HEK293T (cell line): ENCODE data around the gene PRKACB.
"Not testable (repeated sequence)": the region's sequence is repeated elsewhere in the genome, so short reads cannot be mapped to it uniquely, and the experiment has no call there.

ENCODE experiments used
- CTCF ChIA-PET: fragments of 350-600 bp; formaldehyde crosslinking; extraction: SDS; loops from one replicate; lab custom pipeline; 2021; ENCODE audit warnings: antibody characterized with exemption, inconsistent platforms; lab: Yijun Ruan, JAX
- POLR2A ChIA-PET: fragments of 350-600 bp; formaldehyde crosslinking; extraction: SDS; loops from one replicate; lab custom pipeline; 2020; ENCODE audit warnings: antibody characterized with exemption, inconsistent platforms; lab: Yijun Ruan, JAX
- DNase-seq: peaks from one replicate; pipeline ENCODE4 v3.0.0; 2012; ENCODE audit warnings: mixed read lengths; ENCODE audit errors: extremely low spot score
- ARNT ChIP-seq: fragments of 450-650 bp; IDR thresholded peaks from 2 replicates; pipeline ENCODE4 v1.6.1; 2017; ENCODE audit warnings: mild to moderate bottlenecking
- BHLHE40 ChIP-seq: fragments of 450-650 bp; IDR thresholded peaks from 2 replicates; pipeline ENCODE4 v1.6.1; 2016; ENCODE audit warnings: mild to moderate bottlenecking, moderate library complexity, borderline replicate concordance
- CTBP1 ChIP-seq: fragments of 450-650 bp; IDR thresholded peaks from 2 replicates; pipeline ENCODE4 v1.6.1; 2016; ENCODE audit warnings: borderline replicate concordance
- ELF4 ChIP-seq: fragments of 450-650 bp; IDR thresholded peaks from 2 replicates; pipeline ENCODE4 v1.6.1; 2017; ENCODE audit warnings: antibody characterized with exemption
- FOXA1 ChIP-seq: fragments of 450-650 bp; IDR thresholded peaks from 2 replicates; pipeline ENCODE4 v1.6.1; 2016; ENCODE audit warnings: mild to moderate bottlenecking
- FOXK2 ChIP-seq: fragments of 450-650 bp; IDR thresholded peaks from 2 replicates; pipeline ENCODE4 v1.6.1; 2016; ENCODE audit warnings: mild to moderate bottlenecking
- FOXM1 ChIP-seq: fragments of 450-650 bp; IDR thresholded peaks from 2 replicates; pipeline ENCODE4 v1.6.1; 2017; ENCODE audit warnings: mild to moderate bottlenecking, borderline replicate concordance
- HDGF ChIP-seq: fragments of 450-650 bp; IDR thresholded peaks from 2 replicates; pipeline ENCODE4 v1.6.1; 2017; ENCODE audit warnings: antibody characterized with exemption, borderline replicate concordance
- L3MBTL2 ChIP-seq: fragments of 450-650 bp; conservative IDR thresholded peaks from 2 replicates; pipeline ENCODE4 v1.6.1; 2016; ENCODE audit warnings: mild to moderate bottlenecking
- LEF1 ChIP-seq: fragments of 450-650 bp; IDR thresholded peaks from 2 replicates; pipeline ENCODE4 v1.6.1; 2017; ENCODE audit warnings: mild to moderate bottlenecking, borderline replicate concordance
- NFRKB ChIP-seq: fragments of 450-650 bp; IDR thresholded peaks from 2 replicates; pipeline ENCODE4 v1.6.1; 2016; ENCODE audit warnings: mild to moderate bottlenecking, moderate library complexity
- PKNOX1 ChIP-seq: fragments of 450-650 bp; IDR thresholded peaks from 2 replicates; pipeline ENCODE4 v1.6.1; 2016
- SP1 ChIP-seq: fragments of 450-650 bp; IDR thresholded peaks from 2 replicates; pipeline ENCODE4 v1.6.1; 2017
- SUZ12 ChIP-seq: fragments of 450-650 bp; IDR thresholded peaks from 2 replicates; pipeline ENCODE4 v1.6.1; 2016; ENCODE audit warnings: mild to moderate bottlenecking
- TARDBP ChIP-seq: fragments of 450-650 bp; IDR thresholded peaks from 2 replicates; pipeline ENCODE4 v1.6.1; 2016
- ZNF384 ChIP-seq: fragments of 450-650 bp; IDR thresholded peaks from 2 replicates; pipeline ENCODE4 v1.6.1; 2016

PRKACB gene

GRCh38 chr1:84143796-84144565, at the start of gene PRKACB:
Gene PRKACB (plus strand): TSS chr1:84144271. CDS start chr1:84144362, 91 bp downstream.
- ChIA-PET CTCF (interaction anchor here (0.5 to 1.0 kb wide), 3 partner anchors 143 to 494 kb away, joined by 3 to 7 read pairs (median 3); no protein-coding TSS in a partner anchor), POLR2A (interaction anchor here (0.6 to 1.0 kb wide), 2 partner anchors 15 to 154 kb away, joined by 3 to 4 read pairs; no protein-coding TSS in a partner anchor)
- TF ChIP-seq HDGF = no peak
- no peak for TF ChIP-seq SP1
- TF ChIP-seq SUZ12 = no peak
- no peak for TF ChIP-seq L3MBTL2
- TF ChIP-seq LEF1 = no peak
- no peak for TF ChIP-seq CTBP1
- no peak for TF ChIP-seq BHLHE40
- TF ChIP-seq FOXM1 = no peak
- no peak for TF ChIP-seq PKNOX1
- no peak for TF ChIP-seq ARNT
- TF ChIP-seq ELF4 = no peak
- DNase-seq = no peak

DNA sequence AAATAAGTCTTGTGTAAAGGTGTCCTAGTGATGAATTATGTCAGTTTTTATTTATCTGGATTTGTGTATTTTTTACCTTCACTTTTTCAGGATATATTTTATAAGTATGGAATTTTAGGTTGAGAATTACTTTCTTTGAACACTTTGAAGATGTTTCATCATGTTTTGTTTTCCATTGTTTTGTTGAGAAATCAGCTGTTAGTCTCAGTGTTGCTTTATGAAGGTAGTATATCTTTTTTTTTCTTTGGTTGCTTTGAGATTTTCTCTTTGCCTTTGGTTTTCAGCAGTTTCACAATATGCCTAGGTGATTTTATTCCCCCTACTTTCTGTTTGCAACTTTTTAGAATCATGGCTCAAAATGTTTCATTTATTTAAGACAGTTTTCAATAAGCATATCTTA, 48.8 kb upstream of the PRKACB start:
- ChIA-PET CTCF (no interaction called here), POLR2A (interaction anchor here (1.5 kb wide), 1 partner anchor 18 kb away, joined by 5 read pairs; no protein-coding TSS in a partner anchor)
- TF ChIP-seq ZNF384 (no peak), ELF4 (no peak), SUZ12 (no peak), BHLHE40 (no peak), PKNOX1 (no peak)

GRCh38 chr1:84096176-84096575, 47.9 kb upstream of the PRKACB start:
- ChIA-PET POLR2A (interaction anchor here (1.5 kb wide), 1 partner anchor 19 kb away, joined by 5 read pairs; no protein-coding TSS in a partner anchor), CTCF (no interaction called here)
- no peak for TF ChIP-seq SP1
- TF ChIP-seq ZNF384 = no peak
- no peak for TF ChIP-seq ELF4
- no peak for TF ChIP-seq NFRKB
- no peak for TF ChIP-seq CTBP1
- TF ChIP-seq ARNT = no peak
- no peak for TF ChIP-seq TARDBP
- no peak for TF ChIP-seq SUZ12
- TF ChIP-seq BHLHE40 = no peak
- no peak for TF ChIP-seq FOXM1
- TF ChIP-seq L3MBTL2 = no peak
- TF ChIP-seq FOXK2 = no peak
- no peak for TF ChIP-seq PKNOX1
- no peak for TF ChIP-seq HDGF
- DNase-seq = no peak

More for the DNA sequence above, 48.8 kb upstream of the PRKACB start:
- DNase-seq = no peak

DNA sequence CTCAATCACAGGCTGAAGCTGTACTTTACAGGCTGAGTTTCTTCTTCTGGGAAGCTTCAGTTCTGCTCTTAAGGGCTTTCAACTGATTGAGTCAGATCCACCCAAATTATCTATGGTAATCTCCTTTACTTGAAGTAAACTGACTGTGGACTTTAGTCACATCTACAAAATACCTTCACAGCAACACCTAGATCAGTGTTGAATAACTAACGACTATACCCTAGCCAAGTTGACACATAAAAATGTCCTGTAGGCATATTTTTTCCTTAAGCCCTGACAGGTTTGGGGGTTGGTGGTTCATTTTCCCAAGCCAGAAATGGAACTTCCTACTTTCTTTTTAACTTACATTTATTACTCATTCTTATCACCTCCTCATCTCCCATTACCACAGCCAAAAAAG, 42.9 kb upstream of the PRKACB start:
- TF ChIP-seq PKNOX1 = no peak
- TF ChIP-seq FOXM1 = no peak
- no peak for TF ChIP-seq CTBP1
- TF ChIP-seq HDGF = no peak
- no peak for TF ChIP-seq FOXA1
- no peak for TF ChIP-seq ZNF384
- no peak for TF ChIP-seq BHLHE40
- no peak for TF ChIP-seq L3MBTL2
- no peak for TF ChIP-seq FOXK2
- TF ChIP-seq ARNT = no peak
- ChIA-PET CTCF (interaction anchor here (0.6 kb wide), 1 partner anchor 142 kb away, joined by 3 read pairs; no protein-coding TSS in a partner anchor), POLR2A (no interaction called here)
- no peak for DNase-seq

DNA sequence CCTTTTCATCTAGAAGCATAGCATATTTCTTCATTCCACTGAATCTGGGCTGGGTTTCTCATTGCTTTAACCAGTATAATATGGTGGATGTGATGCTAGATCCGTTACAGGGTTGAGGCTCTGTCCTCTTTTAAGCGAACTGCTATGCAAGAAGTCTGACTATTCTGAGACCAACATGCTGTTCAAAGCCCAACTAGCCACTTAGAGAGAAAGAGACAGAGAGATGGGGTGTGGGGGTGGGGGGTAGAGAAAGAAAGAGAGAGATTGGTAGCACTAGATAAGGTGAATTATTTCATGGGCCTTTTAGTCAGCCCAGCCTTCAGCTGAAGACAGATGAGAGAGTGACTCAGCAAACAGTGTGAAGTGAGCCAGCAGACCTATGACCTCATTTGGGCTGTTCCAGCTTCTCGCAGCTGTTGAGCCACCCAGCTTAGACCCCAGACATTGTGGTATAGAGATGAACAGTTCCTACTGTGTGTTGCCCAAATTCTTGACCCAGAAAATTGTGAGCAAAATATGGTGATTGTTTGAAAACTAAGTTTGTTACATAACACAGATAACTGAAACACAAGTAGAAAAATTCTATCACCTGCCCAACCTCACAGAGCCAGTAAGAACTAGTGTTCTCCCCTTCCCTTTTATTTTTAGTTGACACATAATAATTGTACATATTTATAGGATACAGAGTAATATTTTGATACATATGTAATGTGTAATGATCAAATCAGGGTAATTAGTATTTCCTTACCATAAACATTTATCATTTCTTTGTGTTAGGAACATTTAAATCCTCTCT, 40.7 kb upstream of the PRKACB start:
- DNase-seq = peak; percentile 50
- ChIA-PET POLR2A (no interaction called here), CTCF (interaction anchor here (0.6 kb wide), 1 partner anchor 376 kb away, joined by 4 read pairs; no protein-coding TSS in a partner anchor)
- no peak for TF ChIP-seq ARNT

DNA sequence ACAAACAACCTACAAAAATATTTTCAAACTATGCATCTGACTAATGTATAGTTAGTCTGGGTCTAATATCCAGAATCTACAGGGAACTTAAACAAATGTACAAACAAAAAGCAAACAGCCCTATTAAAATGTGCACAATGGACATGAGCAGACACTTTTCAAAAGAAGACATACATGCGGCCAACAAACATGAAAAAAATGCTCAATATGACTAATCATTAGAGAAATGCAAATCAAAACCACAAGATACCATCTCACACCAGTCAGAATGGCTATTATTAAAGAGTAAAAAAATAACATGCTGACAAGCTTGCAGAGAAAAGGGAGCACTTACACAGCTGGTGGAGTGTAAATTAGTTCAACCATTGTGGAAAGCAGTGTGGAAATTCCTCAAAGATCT, 36.5 kb upstream of the PRKACB start:
- DNase-seq, POLR2A ChIA-PET: not testable (repeated sequence)
- CTCF ChIA-PET = interaction anchor here (0.6 kb wide), 1 partner anchor 416 kb away, joined by 4 read pairs; no protein-coding TSS in a partner anchor
